GM10266 (cell line): Measurements from ENCODE around the gene KIAA0825.

Experiments used
- DNase-seq: peaks from one replicate; pipeline ENCODE4 v3.0.0; 2012; ENCODE audit errors: extremely low spot score
- CTCF ChIP-seq: IDR thresholded peaks from 2 replicates; pipeline ENCODE4 v1.5.1; 2012; ENCODE audit warnings: mild to moderate bottlenecking, low read depth; ENCODE audit not compliant: control insufficient read depth, insufficient read depth; ENCODE audit errors: missing control alignments

KIAA0825 gene

GRCh38 chr5:94397508-94397907 lies 220.9 kb downstream of the KIAA0825 start:
- no peak for DNase-seq
- TF ChIP-seq CTCF: no peak

DNA sequence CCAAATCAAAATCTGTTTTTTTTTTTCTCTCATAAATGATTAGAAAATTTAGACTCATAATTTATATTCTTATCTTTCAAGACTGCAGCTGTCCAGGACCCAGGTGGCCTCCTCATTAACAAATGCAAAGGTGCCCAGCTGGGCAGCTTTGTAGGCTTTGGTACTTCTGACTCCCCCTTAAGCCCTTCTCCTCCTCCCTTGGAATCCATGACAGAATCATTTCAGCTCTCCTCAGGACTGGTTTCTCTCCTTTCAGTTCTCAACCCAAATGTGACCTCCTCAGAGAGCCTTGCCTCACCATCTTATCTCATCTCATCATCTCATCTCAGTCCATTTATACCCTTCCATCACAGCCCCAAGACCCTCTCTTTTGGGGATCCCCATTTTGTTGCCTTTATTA lies 221.7 kb downstream of the KIAA0825 start:
- TF ChIP-seq CTCF: no peak
- no peak for DNase-seq

- no peak for TF ChIP-seq CTCF
Observed at GRCh38 chr5:94395468-94395867, 222.9 kb downstream of the KIAA0825 start.

GRCh38 chr5:94391996-94392395 lies 226.4 kb downstream of the KIAA0825 start:
- no peak for TF ChIP-seq CTCF
- no peak for DNase-seq

More at GRCh38 chr5:94395468-94395867, 222.9 kb downstream of the KIAA0825 start:
- DNase-seq: no peak

GRCh38 chr5:94389515-94389899 lies 228.9 kb downstream of the KIAA0825 start:
- no peak for DNase-seq

GRCh38 chr5:94388773-94389514 lies 229.5 kb downstream of the KIAA0825 start:
- DNase-seq: no peak
- no peak for TF ChIP-seq CTCF

More at GRCh38 chr5:94389515-94389899, 228.9 kb downstream of the KIAA0825 start:
- no peak for TF ChIP-seq CTCF

DNA sequence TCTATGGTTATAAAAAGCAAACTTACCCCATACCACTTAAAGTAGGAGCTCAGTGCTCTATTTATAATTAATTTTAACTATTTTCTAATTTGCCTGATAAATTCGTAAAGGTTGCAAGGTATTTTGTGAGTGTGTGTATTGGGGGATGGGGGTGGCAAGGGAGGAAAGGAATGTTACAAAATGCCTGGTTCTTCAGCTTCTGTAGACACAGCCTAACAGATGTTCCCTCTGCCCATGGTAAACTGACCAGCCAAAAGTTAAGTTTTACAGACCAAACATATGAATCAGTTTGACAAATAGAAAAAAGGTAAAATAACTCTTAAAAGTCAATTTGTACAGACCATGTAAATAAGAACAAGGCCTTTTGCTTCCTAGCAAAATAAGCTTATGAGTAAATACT lies 232.6 kb downstream of the KIAA0825 start:
- DNase-seq: no peak
- no peak for TF ChIP-seq CTCF
